Measurements from ENCODE around the gene PIP4K2A.

PIP4K2A gene

DNA sequence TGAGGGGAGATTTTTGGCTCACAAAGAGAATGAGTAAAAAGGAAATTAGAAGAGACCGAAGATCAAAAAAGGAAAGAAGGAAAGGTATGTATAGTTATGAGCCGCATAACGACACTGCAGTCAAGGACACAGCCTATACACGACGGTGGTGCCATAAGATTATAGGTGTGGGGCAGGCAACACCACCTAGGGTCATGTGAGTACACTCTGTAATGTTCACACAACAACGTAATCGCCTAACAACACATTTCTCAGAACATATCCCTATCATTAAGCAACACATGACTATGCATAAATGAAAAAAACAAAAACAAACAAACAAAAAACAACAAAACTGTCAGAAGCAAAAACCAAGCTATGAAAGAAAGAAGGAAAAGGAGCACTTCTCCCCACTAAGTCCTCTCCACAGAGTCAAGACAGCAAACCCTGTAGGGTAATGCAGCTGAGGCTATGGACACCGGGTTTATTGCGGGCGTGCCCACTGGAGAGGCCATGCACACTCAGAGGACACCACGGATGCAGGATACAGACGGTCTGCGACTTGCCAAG is 45.1 kb downstream of the PIP4K2A start:
- H3K4me3 ChIP-seq (ENCODE audit: low read depth, low read length) = no peak overlapping the region

DNA sequence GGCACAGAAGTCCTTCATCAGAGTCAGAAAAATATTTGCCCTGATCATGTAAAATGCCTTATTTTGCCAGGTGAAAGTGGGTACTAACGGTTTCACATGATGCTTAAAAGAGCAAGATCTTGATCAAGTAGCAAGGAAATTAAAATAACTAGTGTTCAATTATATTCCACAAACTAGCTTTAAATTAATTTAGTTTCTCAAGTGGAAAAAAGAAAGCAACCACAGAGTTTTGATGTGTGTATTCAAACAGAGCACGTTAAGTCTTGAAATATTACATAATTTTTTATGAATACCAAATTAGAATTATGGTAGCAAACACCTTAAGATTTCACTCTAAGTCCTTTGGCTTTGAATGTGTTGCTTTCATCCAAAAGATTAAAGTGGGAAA is 47.3 kb downstream of the PIP4K2A start:
- no peak overlapping the region for H3K4me3 ChIP-seq (ENCODE audit: low read depth, low read length)

DNA sequence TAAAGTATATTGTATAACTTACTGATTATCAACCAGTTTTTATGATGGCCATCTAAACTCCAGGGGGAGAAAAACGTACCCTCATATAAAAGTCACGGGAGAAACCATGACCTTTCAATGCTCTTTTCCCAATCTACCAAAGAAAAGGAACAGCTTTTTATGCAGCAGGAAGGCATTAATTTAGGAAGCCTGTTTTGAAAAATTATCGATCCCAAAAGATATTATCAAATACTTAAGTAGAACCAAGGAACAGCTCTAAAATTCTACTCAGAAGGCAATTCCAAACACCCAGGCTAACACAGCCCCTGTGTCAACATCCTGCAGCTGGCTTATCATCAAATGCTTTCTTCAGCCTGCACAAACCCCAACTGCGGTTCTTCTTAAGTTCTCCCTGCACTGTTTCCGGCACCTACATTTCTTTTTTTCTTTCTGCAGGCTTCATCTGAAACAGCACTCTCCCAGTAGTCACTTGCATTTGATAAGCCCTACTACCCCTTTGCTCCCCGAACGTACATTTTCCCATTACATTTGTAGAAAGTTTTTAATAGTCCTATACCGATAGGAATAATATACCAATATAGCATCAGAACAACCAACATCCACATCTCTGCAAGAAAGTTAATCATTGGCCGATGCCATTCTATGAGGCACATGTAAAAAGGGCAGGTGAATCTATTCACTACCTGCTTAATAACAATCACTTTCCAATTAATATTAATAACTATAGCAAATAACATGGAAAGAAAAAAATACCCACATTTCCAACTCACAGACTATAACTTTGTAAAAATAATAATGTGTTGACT is 47.9 kb downstream of the PIP4K2A start:
- no peak overlapping the region for H3K4me3 ChIP-seq (ENCODE audit: low read depth, low read length)

DNA sequence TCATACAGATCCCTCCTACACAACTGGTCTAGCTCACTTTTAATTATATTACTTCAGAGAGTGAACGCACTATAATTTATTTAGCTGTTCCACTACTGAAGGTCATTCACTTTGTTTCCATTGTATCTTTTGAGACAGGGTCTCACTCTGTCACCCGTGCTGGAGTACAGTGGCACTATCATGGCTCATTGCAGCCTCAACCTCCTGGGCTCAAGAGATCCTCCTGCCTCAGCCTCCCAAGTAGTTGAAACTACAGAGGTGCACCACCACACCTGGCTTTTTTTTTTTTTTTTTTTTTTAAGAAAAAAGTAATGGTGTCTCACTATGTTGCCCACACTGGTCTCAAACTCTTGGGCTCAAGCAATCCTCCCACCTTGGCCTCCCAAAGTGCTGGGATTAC is 49.0 kb downstream of the PIP4K2A start:
- H3K4me3 ChIP-seq (ENCODE audit: low read depth, low read length) = no peak overlapping the region

DNA sequence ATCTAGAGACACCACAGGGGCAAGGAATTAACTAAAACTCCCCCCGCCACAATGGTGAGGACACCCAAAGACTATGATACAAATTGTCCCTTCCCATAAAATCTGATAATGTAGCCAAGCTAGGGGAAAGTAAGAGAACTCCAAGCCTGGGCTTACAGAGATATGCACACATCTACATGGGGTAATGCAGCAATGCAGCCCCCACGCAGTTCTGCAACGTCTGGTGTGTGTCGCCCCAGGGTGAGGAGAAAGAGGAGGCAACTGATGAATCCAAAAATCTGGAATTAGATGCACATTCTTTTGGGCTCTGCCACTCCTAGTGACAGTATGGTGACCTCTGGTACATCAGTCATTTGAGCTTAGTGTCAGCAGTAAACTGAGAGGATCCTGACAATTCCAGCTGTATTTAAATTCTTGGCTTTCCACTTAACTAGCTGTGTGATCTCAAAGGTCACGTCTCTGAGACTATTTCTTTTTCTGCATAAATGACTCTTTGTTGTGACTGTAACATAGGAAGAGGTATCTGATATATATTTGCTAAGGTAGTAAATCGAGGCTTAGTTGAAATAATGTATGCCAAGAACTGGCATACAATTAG is 51.5 kb downstream of the PIP4K2A start:
- H3K4me3 ChIP-seq (ENCODE audit: low read depth, low read length) = no peak overlapping the region

DNA sequence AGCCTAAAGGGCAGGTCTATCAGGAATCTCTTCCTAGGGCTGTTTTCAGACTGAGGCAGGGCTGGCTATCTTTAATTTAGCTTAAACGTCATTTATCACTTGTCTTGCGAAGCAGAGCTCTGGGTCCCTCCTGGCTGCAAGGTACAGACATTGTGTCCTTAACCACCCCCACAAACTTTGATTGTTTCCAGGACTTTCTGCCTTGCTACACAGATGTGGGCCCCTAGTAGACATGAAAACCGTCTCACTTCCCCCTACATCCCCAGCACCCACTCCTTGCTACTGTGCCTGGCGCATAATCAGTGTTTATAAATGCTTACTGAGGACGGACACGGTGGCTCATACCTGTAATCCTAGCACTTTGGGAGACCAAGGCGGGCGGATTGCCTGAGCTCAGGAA is 54.5 kb downstream of the PIP4K2A start:
- no peak overlapping the region for H3K4me3 ChIP-seq (ENCODE audit: low read depth, low read length)

DNA sequence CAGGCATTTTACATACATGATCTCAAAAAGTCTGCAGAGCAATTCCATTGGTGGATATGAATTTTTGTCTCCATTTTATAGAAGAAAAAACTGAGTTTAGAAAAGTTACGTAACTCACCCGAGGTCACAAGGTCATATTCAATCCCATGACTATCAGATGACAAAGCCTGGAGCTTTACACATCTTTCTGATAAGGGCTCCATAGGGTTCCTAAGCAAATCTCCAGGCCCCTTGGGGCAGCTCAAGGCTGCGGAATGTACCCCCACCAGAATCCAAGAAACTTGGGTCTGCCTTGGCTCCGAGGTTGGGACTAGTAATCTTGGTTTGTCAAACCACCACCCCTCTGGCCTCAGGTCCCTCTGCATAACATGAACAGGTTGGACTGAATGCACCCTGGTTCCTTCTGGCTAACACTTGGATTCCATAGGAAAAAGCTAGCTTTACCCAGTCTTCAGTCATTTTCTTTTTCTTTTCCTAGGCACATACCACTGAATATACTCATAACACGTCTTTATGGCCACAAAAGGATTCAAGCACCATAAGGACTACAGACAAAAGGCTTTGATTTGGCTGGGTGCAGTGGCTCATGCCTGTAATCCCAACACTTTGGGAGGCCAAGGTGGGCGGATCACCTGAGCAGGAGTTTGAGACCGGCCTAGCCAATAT is 55.5 kb downstream of the PIP4K2A start:
- H3K4me3 ChIP-seq (ENCODE audit: low read depth, low read length) = no peak overlapping the region

DNA sequence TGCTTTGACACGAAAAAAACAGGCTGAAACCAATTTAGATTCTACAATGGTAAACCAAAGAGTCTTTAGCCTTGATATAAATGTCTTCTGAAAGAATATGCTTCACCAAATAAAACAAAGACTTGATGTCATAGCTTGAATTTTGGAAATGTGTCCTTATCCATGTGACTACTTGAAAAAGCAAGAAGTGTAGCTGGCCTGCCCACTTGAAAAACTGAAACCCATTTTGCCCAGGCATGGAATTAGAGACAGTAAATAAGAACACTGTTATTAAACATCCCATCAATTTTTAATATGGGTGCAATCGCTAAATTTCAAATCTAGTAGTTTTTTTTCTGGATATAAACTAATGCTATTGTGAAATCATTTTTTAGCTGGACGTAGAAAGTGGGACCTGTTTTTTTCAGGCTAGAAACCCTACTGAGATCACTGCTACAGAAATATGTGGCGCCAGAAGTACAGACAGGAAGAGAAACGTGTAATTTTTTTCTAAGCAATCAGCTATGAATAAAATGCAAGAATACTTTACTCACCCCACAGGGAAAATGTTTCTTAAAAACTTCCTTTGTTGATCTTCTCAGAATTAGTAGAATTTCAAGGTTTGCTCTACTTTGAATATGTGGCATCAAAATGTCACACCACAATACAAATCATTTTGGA is 56.7 kb downstream of the PIP4K2A start:
- H3K4me3 ChIP-seq (ENCODE audit: low read depth, low read length) = no peak overlapping the region

DNA sequence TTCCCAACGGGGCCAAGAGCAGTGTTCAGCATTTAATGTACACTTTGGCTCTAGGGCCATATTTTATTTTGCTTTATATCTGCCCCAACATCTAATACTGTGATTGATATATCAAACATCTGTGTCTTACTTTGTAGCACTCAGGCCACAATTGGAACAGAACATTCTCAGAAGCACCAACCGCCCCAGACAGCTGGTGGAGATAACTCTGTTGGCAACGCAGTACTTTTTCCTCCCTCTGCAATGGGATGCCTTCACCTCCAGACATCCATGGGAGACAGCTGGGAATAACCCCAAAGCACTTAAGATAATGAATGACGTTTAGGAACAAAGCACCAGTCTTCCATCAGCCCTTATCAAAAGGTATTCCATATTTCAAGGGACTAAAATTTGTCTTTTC is 57.4 kb downstream of the PIP4K2A start:
- H3K4me3 ChIP-seq (ENCODE audit: low read depth, low read length) = no peak overlapping the region

DNA sequence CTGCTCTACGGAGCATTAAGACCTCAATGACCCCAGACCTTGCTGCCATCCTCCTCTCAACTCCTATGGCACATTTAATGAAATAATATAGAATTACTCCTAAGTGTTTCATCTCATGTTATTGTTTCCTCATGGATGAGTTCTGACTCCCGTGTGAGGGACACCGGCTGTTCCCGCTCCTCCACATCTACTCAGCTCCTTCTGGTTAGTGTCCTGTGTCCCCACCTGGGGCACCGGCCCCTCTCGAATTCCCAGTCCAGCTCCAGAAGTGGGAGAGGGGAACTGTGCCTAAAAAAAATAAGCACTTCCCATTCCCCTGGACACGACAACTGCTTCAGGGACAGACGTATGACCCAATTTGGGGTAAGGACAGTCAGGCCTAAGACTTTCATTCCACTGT is 58.3 kb downstream of the PIP4K2A start:
- H3K4me3 ChIP-seq (ENCODE audit: low read depth, low read length) = no peak overlapping the region

DNA sequence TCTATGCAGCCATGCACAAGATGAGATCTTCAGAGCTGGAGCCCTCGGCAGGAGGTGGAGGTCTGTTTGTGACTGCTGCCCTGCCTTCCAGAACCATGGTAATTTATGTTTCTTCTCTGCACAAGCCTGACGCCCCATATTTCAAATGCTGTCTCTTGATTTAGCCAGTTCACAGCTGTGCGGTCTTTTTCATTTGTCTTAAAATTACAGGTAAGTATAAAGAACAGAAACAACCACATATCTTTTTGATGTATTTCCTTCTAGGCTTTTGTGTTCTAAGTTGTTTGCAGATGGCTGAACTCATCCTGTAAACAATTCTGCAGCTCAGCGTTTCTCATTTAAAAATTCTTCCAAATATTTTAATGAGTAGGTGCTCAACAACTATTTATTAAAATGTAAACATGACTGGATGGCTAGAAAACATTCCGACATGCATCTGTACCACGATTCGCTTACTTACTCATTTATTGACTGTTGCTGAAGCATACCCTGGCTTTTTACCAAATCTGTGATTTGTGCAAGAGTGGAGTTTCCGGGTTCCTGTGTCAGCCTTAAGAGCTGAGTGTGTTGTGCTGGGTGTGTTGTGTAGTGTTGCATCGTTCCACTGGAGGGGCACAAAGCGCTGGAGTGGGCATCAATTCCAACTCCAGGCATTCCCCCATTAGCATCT is 58.9 kb downstream of the PIP4K2A start:
- H3K4me3 ChIP-seq (ENCODE audit: low read depth, low read length) = no peak overlapping the region

DNA sequence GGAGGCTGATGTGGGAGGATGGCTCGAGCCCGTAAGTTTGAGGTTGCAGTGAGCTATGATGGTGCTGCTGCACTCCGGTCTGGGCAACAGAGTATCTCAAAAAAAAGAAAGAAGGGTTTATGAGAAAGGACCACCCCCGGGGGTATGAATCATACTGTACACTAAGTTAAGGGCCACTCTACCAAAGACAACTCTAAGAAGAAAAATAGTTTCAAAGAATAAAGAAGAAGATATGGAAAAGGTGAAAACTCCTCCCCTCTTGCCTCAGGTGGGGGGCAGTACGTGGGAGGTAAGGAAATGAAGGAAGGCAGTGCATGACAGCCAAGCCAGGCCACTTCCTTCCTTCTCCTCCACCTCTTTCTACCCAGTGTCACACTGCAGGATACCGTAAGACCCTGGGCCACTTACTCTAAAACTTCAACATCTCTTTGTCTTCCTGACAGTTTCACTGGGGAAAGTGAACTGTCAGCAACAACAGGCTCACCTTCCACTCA is 61.3 kb downstream of the PIP4K2A start:
- H3K4me3 ChIP-seq (ENCODE audit: low read depth, low read length) = no peak overlapping the region

DNA sequence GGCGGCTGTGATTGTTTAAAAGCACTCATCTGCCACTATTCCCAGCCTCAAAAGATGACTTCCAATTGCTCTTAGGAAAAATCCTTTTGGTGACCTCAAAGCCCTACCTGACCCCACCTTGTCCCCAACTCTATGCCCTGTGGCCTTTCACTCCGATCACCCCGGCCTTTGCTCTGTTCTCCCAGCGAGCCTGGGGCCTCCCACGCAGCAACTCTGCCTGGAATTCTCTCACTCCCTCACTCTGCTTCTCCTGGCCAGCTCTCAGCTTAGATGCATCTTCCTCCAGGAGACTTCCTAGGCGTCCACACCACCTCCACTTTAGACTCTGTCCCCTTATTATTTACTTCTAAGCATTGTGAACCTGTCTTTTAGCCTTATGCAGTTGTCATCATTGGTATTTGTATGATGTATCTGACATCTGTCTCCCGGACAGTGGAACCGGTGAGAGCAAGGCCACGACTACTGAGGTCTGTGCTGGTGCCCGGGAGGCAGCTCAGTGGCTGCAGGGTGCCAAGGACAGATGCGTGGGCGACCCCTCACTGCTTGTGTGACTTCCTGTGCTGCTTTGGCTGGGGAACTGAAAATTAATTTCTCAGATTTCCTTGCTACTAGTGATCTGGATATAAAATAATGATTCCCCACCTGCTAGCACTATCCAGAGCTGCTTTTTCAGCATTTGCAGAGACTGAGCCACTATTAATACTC is 63.0 kb downstream of the PIP4K2A start:
- H3K4me3 ChIP-seq (ENCODE audit: low read depth, low read length) = no peak overlapping the region

DNA sequence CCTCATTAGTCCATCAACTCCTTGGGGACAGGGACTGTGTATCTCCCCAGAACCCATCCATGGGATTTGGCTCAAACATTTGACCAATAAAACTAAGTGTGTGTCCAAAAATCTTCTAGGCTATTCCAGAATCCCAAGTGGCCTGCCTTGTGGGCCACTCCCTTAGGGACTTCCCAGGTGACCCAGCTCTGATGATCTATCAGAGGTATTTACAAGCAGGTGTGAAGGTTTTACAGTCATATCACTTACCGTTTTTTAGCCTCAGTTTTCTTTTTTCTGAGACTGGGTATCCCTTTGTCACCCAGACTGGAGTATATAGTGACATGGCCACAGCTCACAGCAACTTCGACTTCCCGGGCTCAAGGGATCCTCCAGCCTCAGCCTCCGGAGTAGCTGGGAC is 64.4 kb downstream of the PIP4K2A start:
- no peak overlapping the region for H3K4me3 ChIP-seq (ENCODE audit: low read depth, low read length)

DNA sequence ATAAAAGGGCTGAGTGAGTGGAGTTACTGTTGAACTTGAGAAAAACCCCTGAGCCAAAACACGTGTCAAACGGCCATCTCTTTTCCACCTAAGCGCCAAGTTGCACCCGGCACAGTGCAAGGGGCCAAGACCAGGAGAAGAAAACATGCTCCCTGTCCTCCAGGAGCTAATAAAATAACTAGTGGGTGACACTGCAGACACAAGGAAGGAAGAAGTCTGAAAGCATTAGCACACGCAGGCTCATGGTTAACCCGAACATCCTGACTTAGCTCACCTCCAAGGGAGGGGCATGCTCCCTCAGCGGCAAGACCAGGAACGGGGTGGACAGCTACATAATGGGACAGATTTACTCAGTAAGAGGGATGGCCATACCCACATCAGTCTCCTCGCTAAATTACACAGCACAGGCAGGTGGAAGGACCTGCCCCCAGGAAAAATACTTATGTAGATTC is 65.0 kb downstream of the PIP4K2A start:
- no peak overlapping the region for H3K4me3 ChIP-seq (ENCODE audit: low read depth, low read length)

DNA sequence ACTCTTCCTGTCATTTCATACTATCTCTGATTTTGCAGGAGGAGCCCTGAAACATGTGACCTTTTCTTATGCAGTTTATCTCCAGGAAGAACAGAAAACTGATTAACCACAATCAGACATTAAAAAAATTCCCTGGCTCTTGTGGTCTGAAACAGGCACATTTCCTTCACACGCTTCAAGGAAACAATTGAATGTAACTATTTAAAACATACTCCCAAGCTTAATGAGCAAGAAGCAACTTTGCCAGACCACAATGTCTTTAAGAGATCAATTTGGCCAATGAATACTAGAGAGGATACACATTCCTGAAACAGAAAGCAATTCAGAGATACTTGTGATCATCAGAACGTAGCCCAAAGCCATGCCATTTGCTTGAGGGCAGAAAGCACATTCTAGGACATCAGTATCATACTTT is 65.8 kb downstream of the PIP4K2A start:
- H3K4me3 ChIP-seq (ENCODE audit: low read depth, low read length) = no peak overlapping the region

DNA sequence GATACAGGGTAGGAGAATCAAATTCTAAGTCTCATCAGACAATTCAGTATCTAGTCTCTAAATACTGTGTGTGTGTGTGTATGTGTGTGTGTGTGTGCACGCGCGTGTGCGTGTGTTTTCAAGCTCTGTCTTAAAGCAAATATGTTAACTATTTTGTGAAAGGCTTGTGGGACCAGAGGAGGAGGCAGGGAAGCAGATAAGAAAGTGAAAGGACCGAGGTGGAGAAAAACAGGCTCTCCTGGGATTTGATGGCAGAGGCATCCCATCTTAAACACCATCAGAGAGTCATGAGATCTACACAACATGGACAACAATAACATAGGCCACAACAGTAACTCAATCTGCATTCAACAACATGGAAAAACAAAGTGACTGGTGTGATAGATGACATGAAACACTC is 67.1 kb downstream of the PIP4K2A start:
- H3K4me3 ChIP-seq (ENCODE audit: low read depth, low read length) = no peak overlapping the region

DNA sequence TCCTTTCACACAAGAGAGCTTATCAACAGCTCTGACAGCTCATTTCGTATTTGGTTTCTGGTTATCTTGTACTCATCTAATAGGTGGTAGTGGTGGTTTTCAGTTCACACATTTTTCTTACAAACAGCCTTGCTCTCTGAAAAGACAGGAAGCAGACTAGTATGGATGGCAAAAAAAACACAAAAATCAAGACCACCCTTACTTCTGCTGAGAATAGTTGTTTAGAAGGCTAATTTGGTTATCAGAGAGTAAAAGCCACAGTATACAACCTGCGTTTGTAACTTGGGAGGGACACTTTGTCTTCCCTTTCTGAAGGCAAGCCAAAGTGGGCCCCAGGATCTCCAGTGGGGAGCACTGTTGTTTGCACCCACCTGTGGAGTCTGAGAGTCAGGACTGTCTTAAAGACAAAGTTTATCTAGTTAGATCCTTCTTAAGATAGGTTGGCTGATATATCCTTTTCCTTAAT is 68.0 kb downstream of the PIP4K2A start:
- H3K4me3 ChIP-seq (ENCODE audit: low read depth, low read length) = no peak overlapping the region

DNA sequence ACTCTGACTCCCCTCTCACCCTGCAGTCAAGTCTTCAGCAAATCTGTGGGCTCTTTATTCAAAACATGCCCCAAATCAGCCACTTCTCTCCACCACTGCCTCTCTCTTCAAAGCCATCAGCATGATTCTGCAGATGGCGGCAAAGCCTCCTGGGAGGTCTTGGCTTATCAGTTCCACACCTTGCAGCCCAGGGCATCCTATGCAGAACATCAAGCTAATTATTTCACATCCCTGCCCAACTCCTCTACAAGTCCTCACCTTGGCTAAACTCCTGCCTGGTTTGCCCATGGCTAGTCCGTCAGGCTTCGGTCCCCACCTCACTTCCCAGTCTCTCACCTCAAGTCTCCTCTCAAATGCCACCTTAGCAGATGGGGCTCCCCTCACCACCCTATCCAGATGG is 70.2 kb downstream of the PIP4K2A start:
- no peak overlapping the region for H3K4me3 ChIP-seq (ENCODE audit: low read depth, low read length)

DNA sequence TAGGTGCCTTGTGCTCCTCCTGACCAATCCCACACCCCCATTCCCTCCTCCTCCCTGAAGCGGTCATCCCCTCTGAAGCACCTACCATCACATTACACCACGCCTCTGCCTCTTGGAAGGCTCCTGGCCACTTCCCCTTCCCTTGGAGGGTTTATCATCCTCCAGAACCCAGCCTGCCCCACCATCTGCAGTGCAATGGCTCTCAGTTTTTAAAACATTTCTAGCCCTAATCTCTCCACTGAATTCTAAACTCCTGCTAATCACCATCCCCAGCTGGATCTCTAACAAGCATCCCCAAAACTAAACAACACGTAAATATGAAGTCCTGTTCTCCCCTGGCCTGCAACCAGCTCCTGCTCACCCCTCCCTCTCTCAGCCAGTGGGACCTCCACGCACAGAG is 70.6 kb downstream of the PIP4K2A start:
- no peak overlapping the region for H3K4me3 ChIP-seq (ENCODE audit: low read depth, low read length)

Measured in iPS-11a (cell line).